ENCODE data around the gene RBM41.
"Not testable (repeated sequence)": the region's sequence is repeated elsewhere in the genome, so short reads cannot be mapped to it uniquely, and the experiment has no call there.

RBM41 gene

DNA sequence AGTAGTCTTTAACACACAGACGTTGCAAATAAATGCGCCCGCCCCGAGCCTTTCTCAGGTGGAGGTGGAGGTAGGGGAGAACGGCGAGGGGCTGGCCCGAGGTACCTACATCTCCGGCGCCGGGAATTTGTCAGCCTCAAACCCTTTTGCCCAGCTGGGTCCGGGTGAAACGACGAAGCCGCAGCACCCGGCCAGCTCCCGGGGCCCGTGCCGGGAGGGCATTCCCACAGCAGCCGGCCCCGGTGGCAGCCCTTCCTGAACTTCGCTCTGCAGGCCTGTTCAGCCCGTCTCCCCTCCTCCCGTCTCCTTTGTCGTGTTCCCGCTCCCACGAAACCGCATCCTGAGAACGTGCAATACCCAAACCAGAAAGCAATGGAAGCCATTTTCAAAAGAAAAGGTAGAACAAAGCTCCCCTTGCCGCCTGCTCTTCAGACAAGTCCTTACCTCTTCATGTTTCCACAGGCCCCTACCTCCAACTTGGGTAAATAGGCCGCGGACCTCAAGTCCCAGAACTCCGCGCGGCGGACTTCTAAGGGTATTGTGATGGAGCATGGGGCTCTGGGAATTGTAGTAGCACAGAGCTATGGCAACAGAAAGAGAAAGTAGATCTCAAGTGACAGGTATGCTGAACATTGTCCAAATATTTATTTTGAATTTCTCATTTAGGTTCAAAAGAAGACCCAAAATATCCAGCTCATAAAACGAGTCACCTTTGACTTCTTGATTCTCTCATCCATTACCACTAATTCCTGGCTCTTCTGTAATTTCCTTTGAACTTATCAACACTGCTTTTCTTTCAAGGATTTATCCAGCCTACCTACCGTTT lies at the start of gene RBM41:
RBM41 (minus strand) TSS at position 501 of the 826 bp plus-strand sequence; CDS start at position 452, 49 bp downstream.
- DNase-seq (ENCODE audit: low read depth) = peak; percentile 77

DNA sequence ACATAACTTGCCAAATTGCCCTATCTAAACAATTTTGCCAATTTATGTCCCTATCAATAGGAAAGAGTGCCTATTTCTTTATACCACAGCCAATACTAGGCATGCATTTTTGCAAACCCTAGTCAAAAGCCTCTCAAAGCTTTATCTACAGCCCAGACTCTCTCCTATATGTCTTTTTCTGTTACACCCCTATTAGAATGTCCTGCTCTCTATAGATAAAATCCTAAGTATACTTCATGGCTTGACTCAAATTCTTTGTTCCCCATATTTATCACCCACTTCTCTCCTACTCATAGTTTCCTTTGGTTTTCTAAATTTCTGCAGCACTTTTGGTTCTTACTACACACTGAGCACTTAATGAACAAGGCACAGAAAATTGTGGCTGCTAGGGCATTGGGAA lies 49.6 kb upstream of the RBM41 start:
- no peak for DNase-seq (ENCODE audit: low read depth)

DNA sequence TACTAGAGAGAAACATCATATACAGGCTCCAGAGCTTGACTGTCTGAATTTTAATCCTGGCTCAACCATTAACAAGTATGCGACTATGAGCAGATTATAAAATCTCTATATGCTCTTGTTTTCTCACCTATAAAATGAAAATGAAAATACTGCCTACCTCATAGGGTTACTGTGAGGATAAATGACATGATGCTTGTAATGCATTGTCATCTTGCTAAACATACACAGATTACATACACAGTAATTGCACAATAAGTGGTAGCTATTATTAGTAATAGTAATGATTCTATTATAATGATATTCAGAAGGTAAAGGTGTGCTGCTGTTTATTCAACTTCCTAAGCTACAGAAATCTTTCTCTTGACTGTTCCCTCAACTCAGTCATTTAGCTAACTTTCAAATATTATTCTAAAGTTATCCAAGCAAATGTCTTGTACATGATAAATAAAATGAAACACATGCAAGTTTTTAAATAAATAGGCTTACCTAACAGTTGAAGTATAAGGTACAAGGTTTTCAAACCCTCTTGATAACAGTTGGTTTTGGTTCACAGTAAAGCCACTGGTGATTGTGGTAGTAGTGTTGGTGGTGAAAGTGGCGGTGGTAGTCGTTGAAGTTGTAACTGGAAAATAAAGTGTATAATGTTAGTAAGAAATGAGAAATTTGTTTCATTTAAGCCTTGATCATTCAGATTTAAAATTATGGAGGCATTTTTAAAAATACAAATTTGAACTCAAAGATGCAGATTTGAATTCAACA lies 48.7 kb upstream of the RBM41 start:
- DNase-seq (ENCODE audit: low read depth) = no peak

DNA sequence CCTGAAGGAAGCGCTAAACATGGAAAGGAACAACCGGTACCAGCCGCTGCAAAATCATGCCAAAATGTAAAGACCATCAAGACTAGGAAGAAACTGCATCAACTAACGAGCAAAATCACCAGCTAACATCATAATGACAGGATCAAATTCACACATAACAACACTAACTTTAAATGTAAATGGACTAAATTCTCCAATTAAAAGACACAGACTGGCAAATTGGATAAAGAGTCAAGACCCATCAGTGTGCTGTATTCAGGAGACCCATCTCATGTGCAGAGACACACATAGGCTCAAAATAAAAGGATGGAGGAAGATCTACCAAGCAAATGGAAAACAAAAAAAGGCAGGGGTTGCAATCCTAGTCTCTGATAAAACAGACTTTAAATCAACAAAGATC lies 39.0 kb upstream of the RBM41 start:
- DNase-seq (ENCODE audit: low read depth) = not testable (repeated sequence)

DNA sequence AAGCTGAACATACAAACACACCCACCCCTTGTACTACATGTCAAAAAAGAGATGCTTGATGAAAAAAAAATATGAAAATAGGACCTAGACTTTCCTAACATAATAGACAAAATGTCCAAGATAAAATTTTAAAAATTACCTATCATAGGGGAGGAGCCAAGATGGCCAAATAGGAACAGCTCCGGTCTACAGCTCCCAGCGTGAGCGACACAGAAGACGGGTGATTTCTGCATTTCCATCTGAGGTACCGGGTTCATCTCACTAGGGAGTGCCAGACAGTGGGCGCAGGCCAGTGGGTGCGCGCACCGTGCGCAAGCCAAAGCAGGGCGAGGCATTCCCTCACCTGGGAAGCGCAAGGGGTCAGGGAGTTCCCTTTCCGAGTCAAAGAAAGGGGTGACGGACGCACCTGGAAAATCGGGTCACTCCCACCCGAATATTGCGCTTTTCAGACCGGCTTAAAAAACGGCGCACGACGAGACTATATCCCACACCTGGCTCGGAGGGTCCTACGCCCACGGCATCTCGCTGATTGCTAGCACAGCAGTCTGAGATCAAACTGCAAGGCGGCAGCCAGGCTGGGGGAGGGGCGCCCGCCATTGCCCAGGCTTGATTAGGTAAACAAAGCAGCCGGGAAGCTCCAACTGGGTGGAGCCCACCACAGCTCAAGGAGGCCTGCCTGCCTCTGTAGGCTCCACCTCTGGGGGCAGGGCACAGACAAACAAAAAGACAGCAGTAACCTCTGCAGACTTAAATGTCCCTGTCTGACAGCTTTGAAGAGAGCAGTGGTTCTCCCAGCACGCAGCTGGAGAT lies 37.2 kb upstream of the RBM41 start:
- DNase-seq (ENCODE audit: low read depth) = not testable (repeated sequence)

DNA sequence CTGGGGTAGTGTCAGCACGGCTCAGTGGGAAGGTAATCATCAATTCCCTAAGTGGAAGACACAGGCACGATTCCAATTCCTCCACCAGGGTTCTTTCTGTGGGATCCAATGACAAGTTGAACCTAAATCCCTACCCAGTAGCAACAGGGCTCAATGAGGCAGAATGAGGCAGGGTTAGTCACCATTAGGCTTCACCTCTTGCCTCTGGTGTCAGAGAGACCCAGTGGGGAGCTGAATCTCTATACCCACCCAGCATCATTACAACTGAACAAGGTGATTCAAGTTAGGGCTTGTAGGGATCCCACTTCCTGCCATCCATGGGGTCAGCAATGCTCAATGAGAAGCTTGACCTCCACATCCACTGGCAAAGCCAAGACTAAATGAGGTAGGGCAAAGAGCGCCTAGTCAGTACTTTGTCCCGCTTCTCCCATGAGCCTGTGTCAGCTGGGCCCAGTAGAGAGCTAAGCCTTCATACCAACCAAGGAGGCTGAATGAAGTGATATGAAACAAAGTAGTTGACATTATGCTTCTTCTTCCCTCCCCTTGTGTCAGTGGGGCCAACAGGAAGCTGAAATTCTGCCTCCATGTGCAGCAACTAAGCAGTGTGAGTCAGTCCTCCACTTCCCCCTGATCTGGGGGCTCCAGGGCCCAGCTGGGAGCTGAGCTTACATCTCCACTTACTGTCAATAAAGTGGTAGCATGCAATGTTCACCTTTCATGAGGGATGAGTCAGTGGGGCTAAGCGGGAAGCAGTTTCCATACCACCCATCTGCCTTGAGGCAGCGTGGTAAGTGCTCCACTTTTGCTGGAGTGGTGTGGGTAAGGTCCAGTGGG lies 36.4 kb upstream of the RBM41 start:
- peak; percentile 15 for DNase-seq (ENCODE audit: low read depth)

DNA sequence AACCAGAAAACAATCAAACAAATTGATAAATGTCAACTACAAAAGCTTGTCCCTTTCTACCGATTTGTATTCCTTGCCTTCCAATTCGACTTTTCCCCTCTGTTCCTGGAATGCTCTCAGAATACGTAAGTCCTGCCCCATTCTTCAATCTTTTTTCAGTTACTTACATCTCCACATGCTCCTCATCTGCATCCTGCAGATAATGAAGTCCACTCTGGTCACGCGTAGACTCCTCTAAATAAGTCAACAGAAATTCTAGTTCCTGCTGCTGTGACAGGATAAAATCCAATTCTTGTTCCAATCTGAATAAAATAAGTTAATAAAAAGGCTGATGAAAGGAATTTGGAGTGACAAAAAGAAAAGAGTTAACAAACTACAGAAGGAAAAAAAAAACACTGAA lies 34.4 kb upstream of the RBM41 start:
- DNase-seq (ENCODE audit: low read depth) = no peak

DNA sequence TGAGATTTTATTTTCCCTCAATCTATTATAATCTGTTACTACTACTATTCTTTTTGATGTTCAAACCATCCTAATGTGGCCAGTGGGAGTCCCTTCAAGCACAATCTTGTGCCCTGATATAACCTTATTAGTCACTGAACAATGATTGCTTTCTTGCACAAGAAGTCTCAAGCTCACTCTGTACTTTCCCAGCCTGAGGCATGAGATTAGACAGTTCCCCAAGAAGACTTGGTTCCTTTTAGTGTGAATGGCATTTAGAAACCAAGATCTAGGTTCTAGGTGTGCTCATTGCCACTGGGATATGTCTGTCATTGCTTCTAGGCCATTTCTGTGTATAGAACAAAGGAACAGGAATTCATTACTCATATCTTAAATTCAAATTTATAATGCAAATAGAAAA lies 28.0 kb upstream of the RBM41 start:
- peak; percentile 55 for DNase-seq (ENCODE audit: low read depth)

DNA sequence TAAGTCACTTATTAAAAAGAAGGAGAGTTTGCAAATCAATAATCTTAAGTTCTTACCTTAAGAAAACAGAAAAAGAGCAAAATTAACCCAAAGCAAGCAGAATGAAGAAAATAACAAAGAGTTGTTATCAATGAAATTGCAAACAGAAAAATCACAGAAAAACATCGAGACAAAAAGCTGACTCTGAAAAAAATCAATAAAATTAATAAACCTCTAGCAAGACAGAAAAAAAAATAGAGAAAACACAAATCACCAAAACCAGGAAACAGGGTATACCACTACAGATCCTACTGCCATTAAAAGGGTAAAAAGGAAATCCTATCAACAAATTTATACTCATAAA lies 17.3 kb upstream of the RBM41 start:
- DNase-seq (ENCODE audit: low read depth) = no peak

DNA sequence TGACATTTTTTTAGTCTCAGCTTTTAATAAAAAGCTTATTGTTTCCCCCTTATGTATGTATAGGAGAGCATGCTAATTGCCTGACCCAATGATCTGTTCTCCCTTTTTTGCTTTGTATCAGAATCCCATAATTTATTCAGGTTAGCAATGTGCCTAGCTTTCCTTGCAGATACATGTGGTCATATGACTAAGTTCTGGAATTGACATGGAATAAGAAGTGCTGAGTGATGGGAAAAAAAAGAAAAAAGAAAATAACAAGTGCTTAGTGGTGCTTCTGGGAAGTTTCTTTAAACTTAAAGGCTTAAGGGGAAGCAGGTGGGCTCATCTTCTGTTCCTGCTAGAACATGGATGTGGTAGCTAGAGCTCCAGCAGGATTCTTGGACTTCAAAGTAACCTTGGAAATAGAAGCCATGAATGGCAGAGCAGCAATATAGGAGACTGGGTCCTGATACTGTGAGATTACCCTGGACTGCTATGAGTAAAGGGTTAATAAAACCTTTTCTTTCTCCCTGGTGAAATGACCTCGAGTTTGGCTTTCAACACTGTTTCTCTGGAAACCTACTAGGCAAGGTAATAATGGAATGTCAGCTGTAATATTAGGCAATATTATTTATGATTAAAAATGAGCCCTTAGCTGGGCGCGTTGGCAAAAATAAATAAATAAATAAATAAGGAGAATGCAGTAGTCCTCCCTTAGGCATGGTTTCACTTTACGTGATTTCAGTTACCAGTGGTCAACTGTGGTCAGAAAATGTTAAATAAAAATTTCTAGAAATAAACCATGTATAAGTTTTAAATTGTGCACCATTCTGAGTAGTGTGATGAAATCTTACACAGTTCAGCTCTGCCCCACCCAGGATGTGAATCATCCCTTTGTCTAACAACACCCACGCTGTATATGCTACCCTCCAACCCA lies 16.7 kb upstream of the RBM41 start:
- DNase-seq (ENCODE audit: low read depth) = peak; percentile 48

DNA sequence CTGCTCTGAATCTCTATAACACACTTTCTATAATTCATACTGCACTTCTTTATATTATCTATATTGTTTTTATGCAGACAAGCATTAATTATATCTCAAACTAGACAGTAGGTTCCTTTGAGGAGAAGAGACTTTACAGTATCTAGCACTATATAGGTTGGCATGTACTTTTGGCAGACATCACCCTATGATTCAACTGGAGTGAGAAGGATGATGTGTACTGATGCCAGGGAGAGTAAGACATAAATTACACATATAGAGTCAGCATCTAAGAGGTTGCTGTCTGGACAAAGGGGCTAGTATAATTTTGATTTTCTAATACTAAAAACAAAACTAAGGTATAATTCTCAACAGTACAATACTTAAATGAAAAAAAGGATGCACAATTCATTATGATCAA lies 5.1 kb upstream of the RBM41 start:
- DNase-seq (ENCODE audit: low read depth) = no peak

DNA sequence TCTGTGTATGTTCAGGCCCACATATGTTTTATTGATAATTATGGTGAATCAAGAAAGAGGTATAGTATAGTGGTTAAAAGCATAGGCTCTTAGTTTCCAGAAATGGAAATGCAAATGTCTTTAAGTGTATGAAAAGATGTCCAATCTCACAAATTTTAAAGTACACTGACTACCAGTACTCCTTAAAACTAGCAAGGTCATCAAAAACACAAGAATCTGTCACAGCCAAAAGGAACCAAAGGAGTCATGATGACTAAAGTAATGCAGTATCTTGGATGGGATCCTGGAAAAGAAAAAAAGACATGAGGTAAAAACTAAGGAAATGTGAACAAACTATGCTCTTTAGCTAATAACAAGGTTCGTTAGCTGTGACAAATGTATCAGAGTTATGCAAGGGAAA lies 661 bp upstream of the RBM41 start:
- no peak for DNase-seq (ENCODE audit: low read depth)

DNA sequence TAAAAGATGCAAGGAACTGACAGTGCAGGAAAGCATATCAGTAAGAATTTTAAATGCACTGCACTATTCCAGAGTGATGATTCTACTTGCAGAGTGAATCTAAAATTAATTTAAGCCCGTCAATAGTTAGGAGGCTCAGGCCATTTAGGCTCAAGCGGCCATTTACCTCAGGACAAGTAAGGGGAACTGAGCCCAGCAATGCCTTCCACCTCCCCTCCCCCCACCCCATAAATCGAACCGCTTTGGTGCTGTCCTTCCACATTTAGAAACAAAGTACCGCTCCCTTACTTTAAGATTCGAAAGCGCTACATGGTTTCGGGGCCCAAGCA lies 665 bp downstream of the RBM41 start:
- DNase-seq (ENCODE audit: low read depth) = no peak

DNA sequence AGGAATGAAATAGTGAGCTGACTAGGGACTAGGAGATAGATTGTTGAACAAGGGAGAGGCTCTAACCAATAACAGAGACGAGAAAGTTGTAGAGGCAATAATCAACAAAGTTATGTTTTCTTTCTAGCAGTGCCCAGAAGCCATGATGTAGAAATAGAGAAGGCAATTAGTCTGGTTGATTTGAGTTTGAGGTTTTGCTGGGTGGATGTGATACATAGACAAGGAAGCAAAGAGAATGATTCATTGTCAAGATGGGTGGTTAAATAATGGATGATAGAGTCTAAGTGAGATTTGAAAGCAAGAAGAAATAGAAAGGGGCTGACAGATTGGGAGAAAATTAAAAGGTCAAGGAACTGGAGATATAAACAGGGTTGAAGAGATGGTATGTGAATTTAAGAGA lies 11.2 kb downstream of the RBM41 start:
- DNase-seq (ENCODE audit: low read depth) = peak; percentile 26

DNA sequence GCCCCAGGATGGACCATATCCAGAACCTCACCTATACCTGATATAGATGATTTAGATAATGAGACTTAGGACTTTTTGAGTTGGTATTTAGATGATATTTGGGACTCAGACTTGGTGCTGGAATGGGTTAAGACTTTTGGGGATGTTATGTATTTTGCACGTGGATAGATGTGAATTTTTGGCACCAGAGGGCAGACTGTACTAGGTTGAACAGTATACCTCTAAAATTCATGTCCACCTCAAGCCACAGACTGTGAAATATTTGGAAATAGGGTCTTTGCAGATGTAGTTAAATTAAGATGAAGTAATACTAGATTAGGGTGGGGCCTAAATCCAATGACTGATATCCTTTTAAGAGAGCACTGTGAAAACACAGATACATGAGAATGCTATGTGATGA lies 15.6 kb downstream of the RBM41 start:
- no peak for DNase-seq (ENCODE audit: low read depth)

DNA sequence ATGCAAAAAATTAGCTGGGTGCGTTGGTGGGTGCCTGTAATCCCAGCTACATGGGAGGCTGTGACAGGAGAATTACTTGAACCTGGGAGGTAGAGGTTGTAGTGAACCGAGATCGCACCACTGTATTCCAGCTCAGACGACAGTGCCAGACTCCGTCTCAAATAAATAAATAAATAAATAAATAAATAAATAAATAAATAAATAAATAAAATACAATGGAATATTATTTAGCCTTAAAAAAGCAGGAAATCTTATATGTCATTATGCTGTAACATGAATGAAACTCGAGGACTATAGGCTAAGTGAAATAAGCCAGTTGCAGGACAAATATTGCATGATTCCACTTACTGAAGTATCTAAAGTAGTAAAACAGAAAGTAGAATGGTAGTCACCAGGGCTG lies 42.5 kb downstream of the RBM41 start:
- no peak for DNase-seq (ENCODE audit: low read depth)

DNA sequence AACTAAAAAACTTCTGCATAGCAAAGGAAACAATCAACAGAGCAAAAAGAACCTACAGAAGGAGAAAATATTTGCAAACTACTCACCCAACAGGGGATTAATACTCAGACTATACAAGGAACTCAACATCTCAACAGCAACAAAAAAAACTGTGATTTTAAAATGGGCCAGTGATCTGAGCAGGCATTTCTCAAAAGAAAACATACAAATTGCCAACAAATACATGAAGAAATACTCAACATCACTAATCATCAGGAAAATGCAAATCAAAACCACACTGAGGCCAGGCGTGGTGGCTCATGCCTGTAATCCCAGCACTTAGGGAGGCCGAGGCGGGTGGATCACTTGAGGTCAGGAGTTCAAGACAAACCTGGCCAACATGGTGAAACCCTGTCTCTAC lies 60.9 kb downstream of the RBM41 start:
- not testable (repeated sequence) for DNase-seq (ENCODE audit: low read depth)

DNA sequence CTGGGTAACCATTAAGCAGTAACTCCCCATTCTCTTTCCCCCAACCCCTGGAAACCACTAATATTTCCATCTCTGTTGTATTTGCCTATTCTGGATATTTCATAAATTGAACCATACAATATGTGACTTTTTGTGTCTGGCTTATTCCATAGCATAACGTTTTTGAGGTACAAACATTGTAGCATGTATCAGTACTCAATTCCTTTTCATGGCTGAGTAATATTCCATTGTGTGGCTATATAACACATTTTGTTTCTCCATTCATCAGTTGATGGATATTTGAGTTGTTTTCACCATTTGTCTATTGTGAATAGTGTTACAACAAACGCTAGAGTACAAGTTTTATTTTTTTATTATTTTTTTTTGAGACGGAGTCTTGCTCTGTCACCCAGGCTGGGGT lies 63.6 kb downstream of the RBM41 start:
- DNase-seq (ENCODE audit: low read depth) = no peak

DNA sequence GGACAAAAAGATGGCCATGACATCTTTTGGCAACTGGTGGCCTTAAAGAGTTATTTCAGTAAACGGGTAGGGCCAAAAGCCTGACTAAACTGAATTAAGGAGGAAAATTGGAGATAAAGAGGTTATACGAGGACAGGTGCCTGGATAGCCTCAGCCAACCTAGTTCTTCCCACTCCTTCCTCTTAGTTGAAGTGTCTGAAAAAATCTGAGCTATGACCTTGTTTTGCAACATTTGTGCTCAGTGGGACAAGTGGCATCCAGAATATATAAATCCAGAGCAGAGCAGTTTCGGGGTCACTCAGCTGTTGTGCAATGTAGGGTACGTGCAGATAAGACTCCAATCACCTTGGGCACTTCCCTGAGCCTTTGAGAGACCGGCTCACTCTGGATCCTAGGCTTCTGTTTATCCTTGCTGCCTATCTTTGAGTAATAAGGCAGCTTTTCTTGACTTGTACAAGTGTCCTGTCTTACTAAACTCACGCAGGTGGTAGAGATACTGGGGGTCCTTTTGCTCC lies 68.4 kb downstream of the RBM41 start:
- no peak for DNase-seq (ENCODE audit: low read depth)

DNA sequence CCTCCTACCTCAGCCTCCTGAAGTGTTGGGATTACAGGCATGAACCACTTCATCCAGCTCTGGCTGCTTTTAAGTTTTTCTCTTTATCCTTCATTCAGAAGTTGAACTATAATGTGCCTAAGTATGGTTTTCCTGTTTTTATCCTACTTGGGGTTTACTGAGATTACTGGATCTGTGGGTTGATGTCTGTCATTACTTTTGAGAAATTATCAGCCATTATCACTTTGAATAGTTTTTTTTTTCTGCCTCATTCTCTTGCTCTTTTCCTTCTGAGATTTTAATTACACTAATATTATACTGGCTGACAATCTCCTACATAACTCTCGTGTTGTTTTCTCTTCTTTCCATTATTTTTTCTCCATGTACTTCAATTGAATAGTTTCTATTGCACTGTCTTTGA lies 71.0 kb downstream of the RBM41 start:
- no peak for DNase-seq (ENCODE audit: low read depth)

DNA sequence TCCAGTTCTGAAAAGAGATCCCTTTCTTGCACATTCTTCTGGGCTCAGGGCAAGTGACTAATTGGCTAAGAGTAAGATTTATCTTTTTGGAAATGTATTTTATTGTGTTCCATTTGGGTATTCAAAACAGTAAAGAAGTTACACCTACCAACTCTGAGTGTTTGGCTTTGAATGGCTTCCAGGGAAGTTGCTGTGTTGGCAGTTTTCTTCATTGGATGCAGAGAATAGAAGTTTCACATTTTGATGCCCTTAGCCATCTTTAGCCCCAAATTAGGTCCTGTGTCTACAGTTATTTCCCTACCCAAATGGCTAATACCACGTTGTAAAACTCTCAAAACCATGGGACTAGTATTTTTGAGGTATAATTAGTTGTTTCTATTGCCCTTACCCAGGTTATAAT lies 88.9 kb downstream of the RBM41 start:
- no peak for DNase-seq (ENCODE audit: low read depth)

All from amniotic epithelial cell (primary cell).